ENCODE measurements around the gene ZFP1.
"Not testable (repeated sequence)": the region's sequence is repeated elsewhere in the genome, so short reads cannot be mapped to it uniquely, and the experiment has no call there.

The ZFP1 gene

GRCh38 chr16:75202069-75202590 is 53.8 kb downstream of the ZFP1 start:
- Mint-ChIP-seq H3K36me3 (no peaks in the 10 kb centered on the region), H3K9me3 (ENCODE audit: low read depth) (no peaks in the 10 kb centered on the region), H3K27ac (no peak overlapping the region), H3K4me3 (no peak overlapping the region), H3K27me3 (peaks cover 10% of the 10 kb centered on the region), H3K4me1 (ENCODE audit: low read depth) (peaks cover 17% of the 10 kb centered on the region)

GRCh38 chr16:75203096-75203495 is 54.8 kb downstream of the ZFP1 start:
- H3K36me3 Mint-ChIP-seq, result no peaks in the 10 kb centered on the region
- H3K4me1 Mint-ChIP-seq (ENCODE audit: low read depth), result peaks cover 17% of the 10 kb centered on the region
- no peak overlapping the region for H3K4me3 Mint-ChIP-seq
- peaks cover 4% of the 10 kb centered on the region for H3K27me3 Mint-ChIP-seq
- no peaks in the 10 kb centered on the region for H3K9me3 Mint-ChIP-seq (ENCODE audit: low read depth)
- no peak overlapping the region for H3K27ac Mint-ChIP-seq

- Mint-ChIP-seq H3K4me3 (no peak overlapping the region), H3K27ac (no peak overlapping the region), H3K27me3 (no peaks in the 10 kb centered on the region), H3K4me1 (ENCODE audit: low read depth) (peaks cover 17% of the 10 kb centered on the region), H3K36me3 (no peaks in the 10 kb centered on the region), H3K9me3 (ENCODE audit: low read depth) (no peaks in the 10 kb centered on the region)
These were observed 55.5 kb downstream of the ZFP1 start for GRCh38 chr16:75203667-75204409.

- no peaks in the 10 kb centered on the region for H3K36me3 Mint-ChIP-seq
These were observed 56.1 kb downstream of the ZFP1 start for GRCh38 chr16:75204410-75204758.

GRCh38 chr16:75204905-75205304 is 56.6 kb downstream of the ZFP1 start:
- H3K9me3 Mint-ChIP-seq (ENCODE audit: low read depth); H3K4me3 Mint-ChIP-seq; H3K27ac Mint-ChIP-seq; H3K36me3 Mint-ChIP-seq; H3K27me3 Mint-ChIP-seq: not testable (repeated sequence)
- peaks cover 15% of the 10 kb centered on the region for H3K4me1 Mint-ChIP-seq (ENCODE audit: low read depth)

More at GRCh38 chr16:75204410-75204758, 56.1 kb downstream of the ZFP1 start:
- H3K27me3 Mint-ChIP-seq, result no peaks in the 10 kb centered on the region
- H3K9me3 Mint-ChIP-seq (ENCODE audit: low read depth), result no peaks in the 10 kb centered on the region
- peaks cover 16% of the 10 kb centered on the region for H3K4me1 Mint-ChIP-seq (ENCODE audit: low read depth)
- no peak overlapping the region for H3K4me3 Mint-ChIP-seq
- H3K27ac Mint-ChIP-seq, result no peak overlapping the region

GRCh38 chr16:75205438-75205837 is 57.1 kb downstream of the ZFP1 start:
- H3K36me3 Mint-ChIP-seq; H3K27me3 Mint-ChIP-seq; H3K27ac Mint-ChIP-seq; H3K4me3 Mint-ChIP-seq; H3K9me3 Mint-ChIP-seq (ENCODE audit: low read depth): not testable (repeated sequence)
- peaks cover 13% of the 10 kb centered on the region for H3K4me1 Mint-ChIP-seq (ENCODE audit: low read depth)

- not testable (repeated sequence) for H3K4me1 Mint-ChIP-seq (ENCODE audit: low read depth); H3K9me3 Mint-ChIP-seq (ENCODE audit: low read depth); H3K36me3 Mint-ChIP-seq; H3K27ac Mint-ChIP-seq; H3K4me3 Mint-ChIP-seq; H3K27me3 Mint-ChIP-seq
These were observed 57.8 kb downstream of the ZFP1 start for GRCh38 chr16:75205961-75206748.

GRCh38 chr16:75206749-75207451 is 58.6 kb downstream of the ZFP1 start, which contains the start of gene CTRB2:
CTRB2 (minus strand) TSS chr16:75207161; CDS start chr16:75207141, 20 bp downstream.
- no peak within 1 kb of the TSS for H3K27ac Mint-ChIP-seq
- H3K4me1 Mint-ChIP-seq (ENCODE audit: low read depth), result peaks cover 2% of the 10 kb centered on the region
- H3K27me3 Mint-ChIP-seq, result no peaks in the 10 kb centered on the region
- H3K36me3 Mint-ChIP-seq, result no peaks in the 10 kb centered on the region
- no peak within 1 kb of the TSS for H3K4me3 Mint-ChIP-seq
- H3K9me3 Mint-ChIP-seq (ENCODE audit: low read depth), result no peaks in the 10 kb centered on the region

- H3K4me3 Mint-ChIP-seq, result no peak overlapping the region
- no peaks in the 10 kb centered on the region for H3K9me3 Mint-ChIP-seq (ENCODE audit: low read depth)
These were observed 59.5 kb downstream of the ZFP1 start for GRCh38 chr16:75207831-75208230.

GRCh38 chr16:75208242-75208825 is 60.0 kb downstream of the ZFP1 start:
- Mint-ChIP-seq H3K9me3 (ENCODE audit: low read depth) (no peaks in the 10 kb centered on the region), H3K36me3 (no peaks in the 10 kb centered on the region), H3K27me3 (no peaks in the 10 kb centered on the region), H3K27ac (no peak overlapping the region), H3K4me3 (no peak overlapping the region), H3K4me1 (ENCODE audit: low read depth) (no peaks in the 10 kb centered on the region)

More at GRCh38 chr16:75207831-75208230, 59.5 kb downstream of the ZFP1 start:
- Mint-ChIP-seq H3K36me3 (no peaks in the 10 kb centered on the region), H3K27ac (no peak overlapping the region), H3K27me3 (no peaks in the 10 kb centered on the region), H3K4me1 (ENCODE audit: low read depth) (no peaks in the 10 kb centered on the region)

- Mint-ChIP-seq H3K27me3 (no peaks in the 10 kb centered on the region), H3K9me3 (ENCODE audit: low read depth) (no peaks in the 10 kb centered on the region), H3K27ac (no peak overlapping the region), H3K4me1 (ENCODE audit: low read depth) (no peaks in the 10 kb centered on the region), H3K4me3 (no peak overlapping the region), H3K36me3 (no peaks in the 10 kb centered on the region)
These were observed 60.7 kb downstream of the ZFP1 start for GRCh38 chr16:75208861-75209505.

GRCh38 chr16:75209514-75209913 is 61.2 kb downstream of the ZFP1 start:
- not testable (repeated sequence) for H3K36me3 Mint-ChIP-seq; H3K9me3 Mint-ChIP-seq (ENCODE audit: low read depth); H3K27me3 Mint-ChIP-seq; H3K4me1 Mint-ChIP-seq (ENCODE audit: low read depth); H3K27ac Mint-ChIP-seq; H3K4me3 Mint-ChIP-seq

- Mint-ChIP-seq H3K36me3 (no peaks in the 10 kb centered on the region), H3K27ac (no peak overlapping the region), H3K9me3 (ENCODE audit: low read depth) (no peaks in the 10 kb centered on the region), H3K4me1 (ENCODE audit: low read depth) (no peaks in the 10 kb centered on the region), H3K27me3 (no peaks in the 10 kb centered on the region), H3K4me3 (no peak overlapping the region)
These were observed 61.6 kb downstream of the ZFP1 start for GRCh38 chr16:75209944-75210343.

- H3K27me3 Mint-ChIP-seq; H3K27ac Mint-ChIP-seq; H3K4me1 Mint-ChIP-seq (ENCODE audit: low read depth); H3K36me3 Mint-ChIP-seq; H3K9me3 Mint-ChIP-seq (ENCODE audit: low read depth); H3K4me3 Mint-ChIP-seq: not testable (repeated sequence)
These were observed 63.0 kb downstream of the ZFP1 start for GRCh38 chr16:75211286-75211685.

Data from activated naive CD8-positive, alpha-beta T cell (primary cell).